Measurements from ENCODE around the gene BCL11A. TPM values are rescaled to one million over a fixed set of nuclear protein-coding genes. Genes with fewer than 3 reads are reported as not detected.

BCL11A gene
- total RNA-seq, 1 experiment from 2014 or later = 1.3 TPM

GRCh38 chr2:60516383-60516811, 37.1 kb downstream of the BCL11A start:
- TF ChIP-seq EZH2 (IDR thresholded peaks at IDR 0.05; ENCODE audit: borderline replicate concordance, low read depth, low read length, poor library complexity, severe bottlenecking) (no peak), CTCF (conservative IDR thresholded peaks at IDR 0.05; ENCODE audit: low read depth, low read length) (no peak)
- Histone ChIP-seq H3K27me3 (replicated peaks; ENCODE audit: insufficient read depth, low read depth, low read length, poor library complexity) (peaks cover 31% of the 10 kb centered on the region), H3K36me3 (ENCODE audit: insufficient read depth, low read length, poor library complexity, severe bottlenecking) (no peaks in the 10 kb centered on the region), H3K4me3 (ENCODE audit: low read depth, low read length, poor library complexity, severe bottlenecking) (no peak overlapping the region), H3K4me1 (ENCODE audit: insufficient read depth, low read length, poor library complexity, severe bottlenecking) (peaks cover 12% of the 10 kb centered on the region), H3K27ac (ENCODE audit: low read depth, low read length, poor library complexity, severe bottlenecking) (no peak overlapping the region), H3K9me3 (ENCODE audit: low read depth, low read length, poor library complexity, severe bottlenecking) (no peaks in the 10 kb centered on the region)
- ChIA-PET POLR2A (ENCODE audit: low non-redundant PET) (no interaction called here), CTCF (no interaction called here)
- no TSS peak for BruUV-seq (replicated peaks)
- peak; percentile 49 for DNase-seq (ENCODE audit: low spot score)
- intact Hi-C loops (cut with micrococcal nuclease; ENCODE audit: unreplicated experiment) = no loop called here

- Histone ChIP-seq H3K4me1 (ENCODE audit: insufficient read depth, low read length, poor library complexity, severe bottlenecking) (peaks cover 12% of the 10 kb centered on the region), H3K27ac (ENCODE audit: low read depth, low read length, poor library complexity, severe bottlenecking) (no peak overlapping the region), H3K4me3 (ENCODE audit: low read depth, low read length, poor library complexity, severe bottlenecking) (no peak overlapping the region), H3K9me3 (ENCODE audit: low read depth, low read length, poor library complexity, severe bottlenecking) (no peaks in the 10 kb centered on the region), H3K27me3 (replicated peaks; ENCODE audit: insufficient read depth, low read depth, low read length, poor library complexity) (peaks cover 36% of the 10 kb centered on the region), H3K36me3 (ENCODE audit: insufficient read depth, low read length, poor library complexity, severe bottlenecking) (no peaks in the 10 kb centered on the region)
- CTCF ChIA-PET = no interaction called here
- peak; percentile 11 for DNase-seq (ENCODE audit: low spot score)
- intact Hi-C loops (cut with micrococcal nuclease; ENCODE audit: unreplicated experiment) = no loop called here
- TF ChIP-seq CTCF (conservative IDR thresholded peaks at IDR 0.05; ENCODE audit: low read depth, low read length) (no peak), EZH2 (IDR thresholded peaks at IDR 0.05; ENCODE audit: borderline replicate concordance, low read depth, low read length, poor library complexity, severe bottlenecking) (no peak)
- POLR2A ChIA-PET (ENCODE audit: low non-redundant PET) = no interaction called here
- BruUV-seq (replicated peaks) = no TSS peak
These were observed 37.7 kb downstream of the BCL11A start for GRCh38 chr2:60515721-60516226.

DNA sequence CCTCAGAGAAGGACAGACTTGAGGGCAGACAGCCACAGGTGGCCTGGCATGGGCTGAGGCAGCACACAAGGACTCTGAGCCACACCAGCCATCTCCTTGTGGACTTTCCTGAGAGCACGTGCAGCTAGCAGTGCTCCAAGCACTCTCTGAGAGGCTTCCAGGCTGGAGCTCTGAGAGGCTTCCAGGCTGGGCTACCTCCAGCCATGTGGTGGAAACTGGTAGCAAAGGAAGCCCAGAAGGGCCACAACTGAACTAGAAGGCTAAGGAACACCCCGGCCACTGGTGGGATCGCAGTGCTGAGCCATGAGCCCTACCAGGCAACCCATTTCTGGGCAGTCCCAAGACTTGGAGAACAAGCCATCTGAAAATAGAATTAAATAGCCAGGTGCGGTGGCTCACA, 39.5 kb downstream of the BCL11A start:
- Histone ChIP-seq H3K4me3 (ENCODE audit: low read depth, low read length, poor library complexity, severe bottlenecking) (no peak overlapping the region), H3K27me3 (replicated peaks; ENCODE audit: insufficient read depth, low read depth, low read length, poor library complexity) (peaks cover 38% of the 10 kb centered on the region), H3K4me1 (ENCODE audit: insufficient read depth, low read length, poor library complexity, severe bottlenecking) (peaks cover 12% of the 10 kb centered on the region), H3K9me3 (ENCODE audit: low read depth, low read length, poor library complexity, severe bottlenecking) (no peaks in the 10 kb centered on the region), H3K36me3 (ENCODE audit: insufficient read depth, low read length, poor library complexity, severe bottlenecking) (no peaks in the 10 kb centered on the region), H3K27ac (ENCODE audit: low read depth, low read length, poor library complexity, severe bottlenecking) (no peak overlapping the region)
- TF ChIP-seq CTCF (conservative IDR thresholded peaks at IDR 0.05; ENCODE audit: low read depth, low read length) = no peak
- TF ChIP-seq EZH2 (IDR thresholded peaks at IDR 0.05; ENCODE audit: borderline replicate concordance, low read depth, low read length, poor library complexity, severe bottlenecking) = no peak
- CTCF ChIA-PET = no interaction called here
- no TSS peak for BruUV-seq (replicated peaks)
- intact Hi-C loops (cut with micrococcal nuclease; ENCODE audit: unreplicated experiment) = no loop called here
- POLR2A ChIA-PET (ENCODE audit: low non-redundant PET) = no interaction called here
- DNase-seq (ENCODE audit: low spot score) = no peak

Measured in A673 (cell line).